Fibroblast of peridontal ligament (primary cell): ENCODE measurements around the gene WASF2.
"Not testable (repeated sequence)": the region's sequence is repeated elsewhere in the genome, so short reads cannot be mapped to it uniquely, and the experiment has no call there.

ENCODE experiments used
- DNase-seq: peaks from one replicate; pipeline ENCODE4 v3.0.0-alpha.2; 2010; ENCODE audit errors: extremely low read depth

WASF2 gene

DNA sequence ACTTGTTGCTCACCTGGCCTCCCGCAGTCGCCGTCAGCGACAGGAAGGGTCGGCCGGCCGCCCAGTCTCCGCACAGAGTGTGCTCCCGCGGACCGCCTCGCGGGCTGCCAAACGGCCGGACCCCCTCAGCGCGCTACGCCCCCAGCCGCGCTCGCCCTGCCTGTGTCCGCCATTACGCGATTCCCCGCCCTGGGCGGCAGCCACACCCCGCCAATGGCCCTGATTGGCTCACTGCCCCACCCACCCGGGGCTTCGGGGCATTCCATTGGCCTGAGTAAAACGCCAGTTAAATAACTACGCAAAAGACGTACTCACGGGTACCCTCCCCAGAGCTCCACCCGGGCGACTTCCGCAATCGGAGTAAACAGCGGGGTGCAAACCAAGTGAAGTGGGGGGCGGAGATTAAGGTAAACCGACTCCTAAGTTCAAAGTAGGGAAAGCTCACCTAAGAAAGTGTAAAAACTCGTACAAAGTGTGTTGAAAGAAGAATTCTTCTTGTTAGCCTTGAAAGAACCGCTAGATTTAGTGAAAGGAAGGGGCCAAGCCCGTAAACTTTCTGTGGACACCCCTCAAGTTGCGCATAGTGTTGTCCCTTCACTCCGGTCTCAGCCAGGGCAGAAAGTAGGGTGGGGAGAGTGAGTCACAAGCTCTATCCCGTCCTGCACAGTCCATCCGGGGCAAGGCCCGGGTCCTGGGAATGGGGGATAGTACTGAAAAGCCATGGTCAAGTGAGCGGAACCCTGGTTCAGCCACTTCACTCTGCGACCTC is at the start of gene WASF2:
Gene WASF2, minus strand, starts transcription at position 195 of the 769 bp plus-strand sequence. CDS start 61,277 bp downstream, outside the sequence.
- DNase-seq = peak; percentile 98

- peak; percentile 55 for DNase-seq
Observed at GRCh38 chr1:27538793-27539192, 48.8 kb upstream of the WASF2 start.

GRCh38 chr1:27538305-27538676 is 48.3 kb upstream of the WASF2 start:
- DNase-seq = not testable (repeated sequence)

DNA sequence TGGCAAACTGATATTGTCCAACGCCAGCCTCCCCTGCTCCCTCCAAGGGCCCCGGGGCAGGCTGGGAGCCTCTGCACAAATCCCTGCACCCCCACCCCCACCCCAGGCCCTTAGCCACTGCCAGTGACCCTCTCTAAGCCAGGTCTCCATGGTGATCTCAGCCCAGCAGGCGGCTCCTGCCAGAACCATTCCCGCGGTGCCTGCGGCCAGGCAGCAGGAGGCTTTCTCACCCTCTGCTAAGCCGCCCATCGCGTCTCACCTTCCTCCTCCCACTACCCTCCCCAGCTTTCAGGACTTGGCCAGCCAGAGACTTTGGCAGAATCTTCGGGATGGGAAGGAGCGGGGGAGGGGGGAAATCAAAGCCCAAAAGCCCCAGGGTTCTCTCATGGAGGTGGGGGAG is 46.8 kb upstream of the WASF2 start:
- peak; percentile 81 for DNase-seq

DNA sequence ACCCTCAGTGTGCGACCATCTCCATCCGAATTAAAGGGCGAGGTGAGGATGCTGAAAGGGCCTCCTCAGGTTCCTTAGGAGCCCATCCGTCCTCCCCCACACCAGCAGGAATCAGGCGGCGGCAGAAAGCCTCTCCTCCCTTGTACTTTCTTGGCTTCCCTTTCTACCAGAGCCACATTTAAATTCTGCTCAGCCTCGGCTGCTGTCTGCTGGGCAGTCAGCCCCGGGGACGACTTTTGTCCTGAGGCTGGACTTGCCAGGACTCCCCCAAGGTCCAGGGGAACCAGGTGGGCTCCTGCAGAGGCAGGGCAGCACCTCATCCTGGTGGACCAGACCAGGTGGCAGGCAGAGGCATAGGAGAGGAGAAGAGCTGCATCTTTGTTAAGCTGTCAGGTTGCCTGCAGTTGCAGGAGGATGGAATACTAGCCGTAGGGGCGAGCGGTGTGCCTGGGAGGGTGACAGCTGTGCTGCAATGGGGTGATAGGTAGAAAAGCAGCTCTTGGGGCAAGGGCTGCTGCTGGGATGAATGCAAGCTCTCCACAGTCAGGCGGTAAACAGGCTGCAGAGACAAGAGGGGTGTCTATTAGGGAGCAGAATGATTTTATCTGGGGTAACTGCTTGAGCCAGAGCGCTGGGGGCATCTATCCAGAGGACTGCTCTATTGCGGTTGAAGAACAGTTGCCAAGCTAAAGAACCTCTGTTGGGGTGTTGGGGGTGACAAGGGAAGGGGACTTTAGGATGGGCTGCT is 46.2 kb upstream of the WASF2 start:
- no peak for DNase-seq

- no peak for DNase-seq
Observed at GRCh38 chr1:27535386-27535785, 45.4 kb upstream of the WASF2 start.

DNA sequence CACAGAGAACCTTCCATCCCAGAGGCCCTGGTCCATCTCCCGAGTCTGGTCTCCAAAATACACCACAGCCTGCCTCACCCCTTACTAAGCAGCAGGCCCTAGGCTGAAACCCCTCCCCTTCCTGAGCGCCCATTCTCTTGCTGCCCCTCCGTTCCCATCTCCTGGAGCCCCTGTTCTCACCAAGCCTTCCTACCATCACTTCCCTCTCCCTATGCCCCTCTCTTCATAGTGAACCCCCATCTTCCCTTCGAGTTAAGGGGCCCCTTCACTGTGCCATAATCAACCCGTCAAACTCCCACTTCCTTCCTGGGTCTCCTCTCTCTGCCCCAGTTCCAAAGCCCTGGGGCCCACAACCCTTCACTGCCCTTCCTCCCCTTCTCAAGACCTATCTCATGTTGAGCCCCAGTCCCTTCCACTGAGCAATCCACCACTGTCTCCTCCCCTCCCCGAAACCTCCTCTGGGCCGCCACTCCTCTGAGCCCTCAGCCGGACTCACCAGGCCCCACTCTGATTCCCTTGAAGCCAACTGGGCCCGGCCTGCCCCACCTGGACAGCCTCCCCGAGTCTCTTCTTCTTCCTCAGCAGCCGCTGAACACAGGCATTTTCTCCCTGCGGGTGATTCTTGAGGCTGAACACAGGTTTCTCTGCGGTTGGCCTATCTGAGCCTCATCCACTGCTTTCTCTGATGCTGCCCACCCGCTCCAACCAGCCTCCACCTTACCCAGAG is 42.2 kb upstream of the WASF2 start:
- no peak for DNase-seq

DNA sequence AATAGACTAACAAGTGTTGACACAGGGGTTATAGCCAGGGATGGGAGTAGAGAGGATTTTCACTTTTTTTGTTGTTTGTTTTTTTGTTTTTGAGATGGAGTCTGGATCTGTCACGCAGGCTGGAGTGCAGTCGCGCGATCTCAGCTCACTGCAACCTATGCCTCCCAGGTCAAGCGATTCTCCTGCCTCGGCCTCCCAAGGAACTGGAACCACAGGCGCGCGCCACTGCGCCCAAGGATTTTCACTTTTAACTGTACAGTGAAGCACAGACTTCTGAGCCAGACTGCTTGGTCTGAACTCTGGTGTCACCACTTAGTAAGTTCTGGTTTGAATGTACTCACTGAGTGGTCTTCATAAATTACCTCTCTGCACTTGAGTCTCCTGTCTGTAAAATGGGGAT is 40.2 kb upstream of the WASF2 start:
- DNase-seq = no peak

- no peak for DNase-seq
Observed at GRCh38 chr1:27529704-27530018, 39.7 kb upstream of the WASF2 start.

DNA sequence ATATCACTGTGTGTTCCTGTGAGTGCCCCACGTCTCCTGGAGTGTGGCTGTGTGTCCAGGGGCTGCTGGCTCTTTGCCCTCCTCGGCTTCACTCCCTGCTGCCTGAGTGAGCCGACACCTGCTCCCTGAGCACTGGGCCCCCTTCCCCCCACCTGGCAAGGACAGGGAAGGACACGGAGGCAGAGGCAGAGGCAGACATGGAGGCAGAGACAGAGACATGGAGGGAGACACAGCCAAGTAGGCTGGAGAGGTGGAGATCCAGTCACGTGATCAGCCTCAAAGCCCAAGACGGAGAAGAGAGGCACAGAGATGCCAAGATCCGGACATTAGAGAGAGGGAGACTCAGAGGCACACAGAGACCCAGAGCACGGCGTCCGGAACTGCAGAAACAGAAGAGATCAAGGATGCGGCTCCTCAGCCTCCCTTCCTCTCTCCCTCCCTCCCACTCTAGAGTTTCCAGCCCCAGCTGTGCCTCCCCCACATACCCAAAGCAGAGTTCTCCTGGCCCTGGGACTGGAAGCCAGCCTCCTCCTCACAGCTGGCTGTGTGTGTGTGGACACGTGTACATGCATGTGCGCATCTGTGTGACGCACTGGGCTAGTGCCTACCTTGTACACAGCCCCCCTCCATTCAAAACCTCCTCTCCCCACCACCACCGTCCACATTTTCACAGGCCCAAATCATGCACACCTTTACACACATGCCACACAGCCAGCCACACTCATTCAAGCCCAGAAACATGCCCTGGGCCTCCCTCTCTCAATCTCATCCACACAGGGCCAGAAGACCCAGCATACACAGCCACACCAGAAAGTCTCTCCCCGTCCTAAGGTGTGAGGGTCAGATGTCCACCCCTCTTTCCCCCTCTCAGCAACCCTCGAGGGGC is 39.1 kb upstream of the WASF2 start:
- DNase-seq = peak; percentile 66

DNA sequence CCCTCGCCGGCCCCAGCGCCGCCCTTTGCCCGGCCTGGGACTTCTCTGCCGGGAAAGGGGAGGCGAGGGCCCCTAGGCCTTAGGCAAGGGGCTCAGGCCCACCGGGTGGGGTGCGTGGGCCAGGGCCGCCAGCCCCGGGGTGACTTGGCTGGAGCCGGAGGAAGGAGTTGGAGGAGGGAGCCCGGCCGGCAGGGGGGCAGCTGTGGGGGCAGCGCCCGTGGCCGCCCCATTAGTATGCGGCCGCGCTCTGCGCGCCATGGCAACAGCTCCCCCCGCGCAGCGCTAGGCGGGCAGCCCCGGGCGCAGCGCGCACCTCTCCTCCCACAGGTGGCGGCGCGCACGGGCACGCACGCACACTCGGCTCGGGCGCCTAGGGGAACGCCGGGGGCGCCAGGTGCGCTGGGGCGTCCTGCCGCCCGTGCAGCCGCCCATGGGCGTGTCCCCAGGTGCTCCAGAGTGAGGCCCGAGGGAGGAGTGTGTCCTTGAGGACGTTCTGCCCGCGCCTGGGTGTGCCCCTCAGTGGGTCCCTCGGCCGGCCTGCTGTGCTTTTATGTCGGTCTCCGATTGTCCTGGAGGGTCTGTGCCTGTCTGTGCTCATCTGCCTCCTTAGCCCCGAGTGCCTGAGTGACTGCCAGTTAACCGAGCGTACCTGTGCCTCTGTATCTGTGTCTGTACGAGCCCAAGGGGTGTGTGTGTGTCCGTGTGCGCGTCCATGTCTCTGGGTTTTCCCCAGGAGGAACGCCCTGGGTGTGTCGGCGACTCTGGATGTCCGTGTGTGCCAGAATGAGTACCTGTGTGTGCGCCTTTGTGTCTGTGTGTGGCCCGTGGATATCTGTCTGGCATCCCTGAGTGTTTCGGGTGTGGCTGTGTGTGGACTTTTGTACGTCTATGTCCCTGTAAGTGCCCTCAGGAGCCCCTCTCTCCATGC is 38.2 kb upstream of the WASF2 start:
- DNase-seq = no peak

- peak; percentile 64 for DNase-seq
Observed at GRCh38 chr1:27527223-27527889, 37.4 kb upstream of the WASF2 start.

GRCh38 chr1:27526569-27527222 is 36.7 kb upstream of the WASF2 start:
- no peak for DNase-seq

DNA sequence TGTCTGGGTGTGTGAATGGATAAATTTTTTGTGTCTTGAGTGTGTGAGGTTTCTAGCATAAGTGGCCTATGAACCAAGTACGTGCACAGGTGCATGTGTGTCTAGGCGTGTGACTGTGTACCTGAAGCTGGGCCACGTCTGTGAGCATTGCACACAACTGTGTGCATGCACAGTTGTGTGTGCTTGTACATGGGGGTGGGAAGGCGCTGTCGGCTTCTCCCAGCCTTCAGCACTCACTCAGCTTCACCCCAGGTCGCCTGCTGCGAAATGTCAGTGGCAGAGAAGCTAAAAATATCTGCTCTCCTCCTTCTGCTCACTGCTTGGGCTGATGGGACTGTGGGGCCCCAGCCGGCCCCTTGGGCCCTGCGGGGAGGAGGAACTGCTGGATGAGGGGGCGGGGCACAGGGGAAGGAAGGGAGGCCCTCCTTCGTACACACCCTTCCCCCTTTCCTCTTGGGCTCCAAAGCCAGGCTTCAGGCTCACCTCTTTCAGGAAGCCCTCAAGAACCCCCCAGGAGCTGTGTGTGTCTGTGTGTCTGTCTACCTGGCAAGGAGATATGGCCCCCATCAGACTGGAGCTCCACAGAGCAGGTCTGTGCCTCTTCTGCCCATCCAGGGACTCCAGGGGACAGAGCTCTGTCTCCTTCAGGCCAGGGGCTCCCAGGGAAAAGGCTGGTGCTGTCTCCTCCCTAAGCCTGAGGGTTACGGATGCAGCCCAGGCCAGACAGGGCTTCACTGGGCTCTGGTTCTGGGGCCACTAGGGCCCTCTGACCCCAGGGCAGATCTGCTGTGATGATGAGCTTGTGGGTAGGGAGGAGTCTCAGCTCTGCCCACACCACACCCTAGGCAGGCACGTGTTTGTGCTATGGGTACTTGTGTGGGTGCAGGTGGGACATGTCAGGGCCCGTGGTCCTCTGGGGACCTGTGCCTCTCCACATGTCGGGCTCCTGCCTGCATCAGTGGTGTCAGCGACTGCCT is 35.6 kb upstream of the WASF2 start:
- DNase-seq = peak; percentile 45

GRCh38 chr1:27523337-27524020 is 33.5 kb upstream of the WASF2 start:
- no peak for DNase-seq

GRCh38 chr1:27522432-27523336 is 32.7 kb upstream of the WASF2 start:
- DNase-seq = no peak
